GM12865 (cell line): ENCODE data around the gene SIKE1.
"Not testable (repeated sequence)": the region's sequence is repeated elsewhere in the genome, so short reads cannot be mapped to it uniquely, and the experiment has no call there.

Experiments
- DNase-seq: peaks from one replicate; pipeline ENCODE4 v3.0.0; 2010; ENCODE audit warnings: low read depth
- H3K4me3 ChIP-seq: 2 replicates; pipeline ENCODE4 v1.5.1; 2011; ENCODE audit warnings: mild to moderate bottlenecking, low read depth, low read length, control low read depth
- TF ChIP-seq, protein P1 (sequence below): IDR thresholded peaks from 2 replicates; pipeline ENCODE4 v1.5.1; 2011; ENCODE audit warnings: low read length, control low read depth, low read depth, inconsistent platforms; ENCODE audit not compliant: insufficient read depth; ENCODE audit errors: missing control alignments

SIKE1 gene

DNA sequence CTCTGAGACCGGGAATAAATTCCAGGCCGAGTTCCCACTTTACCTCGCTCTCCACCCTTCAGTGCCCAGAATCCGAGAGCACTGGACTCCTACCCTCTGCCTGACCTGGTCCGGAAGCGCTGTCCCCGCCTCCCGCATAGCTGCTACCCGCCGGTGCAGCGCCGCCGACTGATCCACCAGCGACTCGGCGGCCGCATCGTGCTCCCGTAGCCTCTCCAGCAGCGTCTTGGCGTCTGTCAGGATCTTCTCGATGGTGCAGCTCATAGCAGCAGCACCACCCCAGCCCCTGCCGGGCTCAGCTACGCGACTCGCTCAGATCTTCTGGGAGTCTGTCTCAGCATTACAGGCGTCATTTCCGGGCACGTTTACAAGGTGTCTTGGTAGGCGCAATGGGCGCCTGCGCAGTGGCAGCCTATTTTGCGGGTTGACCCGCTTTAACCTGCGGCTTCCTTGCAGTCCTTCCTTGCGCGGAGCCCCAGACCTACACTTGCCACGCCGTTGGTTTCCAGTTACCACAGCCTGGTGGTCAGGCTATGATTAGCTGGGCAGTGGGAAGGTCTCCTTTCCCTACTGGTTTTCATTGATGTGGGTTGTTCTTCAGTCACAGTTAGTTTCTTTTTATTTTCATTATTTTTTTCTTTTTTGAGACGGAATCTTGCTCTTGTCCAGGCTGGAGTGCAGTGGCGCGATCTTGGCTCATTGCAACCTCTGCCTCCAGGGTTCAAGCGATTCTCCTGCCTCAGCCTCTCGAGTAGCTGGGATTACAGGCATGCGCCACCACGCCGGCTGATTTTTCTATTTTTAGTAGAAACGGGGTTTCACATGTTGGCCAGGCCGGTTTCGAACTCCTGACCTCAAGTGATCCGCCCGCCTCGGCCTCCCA is at the start of gene SIKE1:
SIKE1 (minus strand) TSS at position 342 of the 883 bp plus-strand sequence; CDS start at position 264, 78 bp downstream.
- H3K4me3 ChIP-seq = peak within 1 kb of the TSS; percentile 98
- peak; percentile 96 for DNase-seq
- TF ChIP-seq, protein P1, sequence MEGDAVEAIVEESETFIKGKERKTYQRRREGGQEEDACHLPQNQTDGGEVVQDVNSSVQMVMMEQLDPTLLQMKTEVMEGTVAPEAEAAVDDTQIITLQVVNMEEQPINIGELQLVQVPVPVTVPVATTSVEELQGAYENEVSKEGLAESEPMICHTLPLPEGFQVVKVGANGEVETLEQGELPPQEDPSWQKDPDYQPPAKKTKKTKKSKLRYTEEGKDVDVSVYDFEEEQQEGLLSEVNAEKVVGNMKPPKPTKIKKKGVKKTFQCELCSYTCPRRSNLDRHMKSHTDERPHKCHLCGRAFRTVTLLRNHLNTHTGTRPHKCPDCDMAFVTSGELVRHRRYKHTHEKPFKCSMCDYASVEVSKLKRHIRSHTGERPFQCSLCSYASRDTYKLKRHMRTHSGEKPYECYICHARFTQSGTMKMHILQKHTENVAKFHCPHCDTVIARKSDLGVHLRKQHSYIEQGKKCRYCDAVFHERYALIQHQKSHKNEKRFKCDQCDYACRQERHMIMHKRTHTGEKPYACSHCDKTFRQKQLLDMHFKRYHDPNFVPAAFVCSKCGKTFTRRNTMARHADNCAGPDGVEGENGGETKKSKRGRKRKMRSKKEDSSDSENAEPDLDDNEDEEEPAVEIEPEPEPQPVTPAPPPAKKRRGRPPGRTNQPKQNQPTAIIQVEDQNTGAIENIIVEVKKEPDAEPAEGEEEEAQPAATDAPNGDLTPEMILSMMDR = no peak

DNA sequence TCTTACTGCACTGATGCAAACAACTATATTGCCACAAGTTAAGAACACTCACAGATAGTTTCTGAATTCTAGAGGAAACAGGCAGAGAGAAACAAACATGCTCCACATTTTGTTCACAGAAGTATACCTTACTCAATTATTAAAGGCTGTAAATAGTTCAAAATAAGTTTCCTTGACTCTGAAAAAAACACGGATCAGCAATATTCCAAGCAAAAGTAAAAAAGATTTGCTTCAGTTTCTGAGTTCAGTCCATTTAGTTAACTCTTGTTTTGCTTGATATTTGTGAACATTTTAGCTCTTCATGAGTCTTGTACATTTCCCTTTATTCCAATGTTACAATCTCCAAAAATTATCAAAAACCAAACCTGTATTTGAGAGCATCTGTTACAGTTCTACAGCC is 49.6 kb upstream of the SIKE1 start:
- not testable (repeated sequence) for H3K4me3 ChIP-seq, DNase-seq

DNA sequence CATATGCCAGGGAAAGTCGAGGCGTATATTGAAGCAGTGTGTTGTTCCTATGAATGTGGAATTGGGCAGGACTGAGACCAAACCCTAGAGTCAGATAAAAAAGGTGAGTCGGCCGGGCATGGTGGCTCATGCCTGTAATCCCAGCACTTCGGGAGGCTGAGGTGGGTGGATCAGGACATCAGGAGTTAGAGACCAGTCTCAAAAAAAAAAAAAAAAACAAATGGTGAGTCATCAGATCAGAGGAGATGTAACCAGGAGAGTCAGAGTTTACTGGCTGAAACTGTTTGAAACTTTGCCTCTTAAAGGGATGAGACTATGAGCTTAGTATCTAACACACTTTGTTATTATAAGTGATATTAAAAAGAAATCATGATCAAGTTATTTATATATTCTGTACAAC is 47.8 kb upstream of the SIKE1 start:
- no peak overlapping the region for H3K4me3 ChIP-seq
- TF ChIP-seq, protein P1 = no peak
- DNase-seq = no peak

DNA sequence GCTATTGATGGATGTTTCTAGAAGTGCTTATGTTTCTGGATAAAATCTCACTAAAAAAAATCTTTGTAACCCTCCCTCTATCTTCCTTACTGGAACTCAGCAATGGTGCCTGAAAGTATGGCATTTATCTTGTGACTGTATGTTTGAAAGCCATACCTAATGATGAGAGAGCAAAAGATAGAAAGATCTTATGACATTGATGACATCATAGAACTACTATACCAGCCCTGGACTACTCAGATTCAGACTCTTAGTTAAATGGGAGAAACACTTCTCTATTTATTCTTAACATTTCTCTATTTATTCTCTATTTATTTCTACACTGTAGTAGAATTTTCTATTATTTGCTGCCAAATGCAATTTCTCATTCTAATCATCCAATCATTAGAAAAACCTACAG is 41.5 kb upstream of the SIKE1 start:
- H3K4me3 ChIP-seq = no peak overlapping the region
- no peak for DNase-seq
- TF ChIP-seq, protein P1 = no peak

DNA sequence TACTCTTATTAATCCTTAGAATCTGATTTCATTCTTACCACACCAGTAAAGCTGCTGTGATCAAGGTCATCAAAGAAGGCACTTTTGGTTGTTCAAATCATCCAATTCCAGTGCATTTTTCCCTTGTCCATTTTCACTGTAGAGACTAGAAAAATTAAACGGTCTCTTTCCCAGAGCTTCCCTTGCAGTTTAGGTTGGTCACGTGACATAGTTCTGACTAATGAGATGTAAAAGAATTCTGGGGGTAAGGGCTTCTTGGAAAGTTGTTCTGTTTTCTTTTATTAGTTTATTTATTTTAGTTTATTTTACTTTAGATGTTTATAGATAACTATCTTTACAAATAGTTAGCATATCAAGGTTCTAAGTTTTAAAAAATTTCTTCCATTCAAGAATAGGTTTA is 39.9 kb upstream of the SIKE1 start:
- TF ChIP-seq, protein P1 = no peak
- H3K4me3 ChIP-seq = no peak overlapping the region
- DNase-seq = no peak

DNA sequence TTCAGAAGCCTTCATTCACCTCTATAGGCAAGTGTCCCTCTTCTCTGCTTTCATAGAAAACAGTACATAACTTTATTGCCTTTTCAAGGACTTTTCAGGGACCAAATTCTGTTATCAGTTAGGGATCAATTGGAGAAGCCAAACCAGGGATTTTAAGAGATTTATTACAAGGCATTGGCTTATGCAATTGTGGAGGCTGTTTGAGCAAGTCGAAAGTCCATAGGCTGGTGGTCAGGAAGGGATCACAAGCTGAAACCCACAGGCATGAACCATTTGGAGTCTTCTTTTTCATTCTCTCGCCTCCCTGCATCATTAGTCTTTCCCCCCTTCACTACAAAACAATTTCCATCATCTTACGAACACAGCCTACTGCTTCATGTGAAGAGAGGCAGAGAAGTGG is 39.4 kb upstream of the SIKE1 start:
- H3K4me3 ChIP-seq = no peak overlapping the region
- TF ChIP-seq, protein P1 = no peak

DNA sequence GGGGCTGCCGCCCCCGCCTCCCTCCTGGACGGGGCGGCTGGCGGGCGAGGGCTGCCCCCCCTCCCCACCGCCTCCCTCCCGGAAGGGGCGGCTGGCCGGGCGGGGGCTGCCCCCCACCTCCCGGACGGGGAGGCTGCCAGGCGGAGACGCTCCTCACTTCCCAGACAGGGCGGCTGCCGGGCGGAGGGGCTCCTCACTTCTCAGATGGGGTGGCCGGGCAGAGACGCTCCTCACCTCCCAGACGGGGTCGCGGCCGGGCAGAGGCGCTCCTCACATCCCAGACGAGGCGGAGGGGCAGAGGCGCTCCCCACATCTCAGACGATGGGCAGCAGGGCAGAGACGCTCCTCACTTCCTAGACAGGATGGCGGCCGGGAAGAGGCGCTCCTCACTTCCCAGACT is 24.0 kb upstream of the SIKE1 start:
- not testable (repeated sequence) for H3K4me3 ChIP-seq, DNase-seq

More for the DNA sequence above, 39.4 kb upstream of the SIKE1 start:
- no peak for DNase-seq

DNA sequence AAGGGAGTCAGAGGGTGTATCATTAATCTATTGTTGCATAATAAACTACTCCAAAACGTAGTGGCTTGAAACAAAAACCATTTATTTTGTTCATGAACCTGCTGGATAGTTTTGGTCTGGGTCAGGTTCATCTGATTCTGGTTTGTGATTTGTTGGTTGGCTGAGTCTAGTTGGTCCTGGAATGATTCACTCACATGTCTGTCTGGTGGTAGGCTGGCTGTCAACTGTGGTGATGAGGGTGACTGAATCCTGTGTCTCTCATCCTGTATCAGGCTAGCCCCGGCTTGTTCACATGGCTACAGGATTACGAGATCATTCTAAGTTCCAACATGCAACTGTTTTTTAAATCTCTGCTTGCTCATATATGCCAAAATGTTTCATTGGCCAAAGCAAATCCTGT is 22.5 kb upstream of the SIKE1 start:
- H3K4me3 ChIP-seq = no peak overlapping the region
- TF ChIP-seq, protein P1 = no peak
- DNase-seq = peak; percentile 50
